Measurements from ENCODE around the gene GRHL1.

The GRHL1 gene

DNA sequence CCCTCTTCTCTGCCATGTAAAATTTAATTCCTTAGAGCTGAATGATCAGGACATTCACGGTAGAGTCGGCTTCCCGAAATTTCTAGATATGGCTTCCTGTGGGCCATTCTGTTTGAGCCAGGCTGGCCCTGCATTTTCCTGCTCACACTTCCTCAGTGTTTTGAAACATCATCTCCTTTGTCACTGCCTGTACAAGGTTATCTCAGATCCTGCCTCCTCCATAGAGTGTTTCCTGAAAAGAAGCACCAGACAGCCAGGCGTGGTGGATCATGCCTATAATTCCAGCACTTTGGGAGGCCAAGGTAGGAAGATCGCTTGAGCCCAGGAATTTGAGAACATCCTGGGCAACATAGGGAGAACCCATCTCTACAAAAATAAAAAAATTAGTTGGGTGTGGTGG is 43.6 kb downstream of the GRHL1 start:
- DNase-seq = no peak

DNA sequence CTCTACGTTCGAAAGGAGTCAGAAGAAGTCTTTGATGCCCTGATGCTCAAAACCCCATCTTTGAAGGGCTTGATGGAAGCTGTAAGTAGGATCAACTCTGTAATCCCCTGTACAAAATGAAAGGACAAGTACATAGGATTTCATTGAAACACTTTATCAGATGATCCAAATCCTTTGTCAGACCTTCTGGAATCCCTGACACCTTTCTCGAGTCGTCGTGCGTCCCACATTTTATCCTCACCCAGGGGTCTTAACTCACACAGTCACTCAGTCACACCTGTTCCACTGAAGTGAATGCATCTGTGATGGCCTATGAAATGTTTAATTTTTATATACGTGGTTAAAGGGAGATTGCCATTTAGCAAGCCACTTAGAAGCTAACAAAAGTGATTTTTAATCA is 44.8 kb downstream of the GRHL1 start:
- DNase-seq = no peak

DNA sequence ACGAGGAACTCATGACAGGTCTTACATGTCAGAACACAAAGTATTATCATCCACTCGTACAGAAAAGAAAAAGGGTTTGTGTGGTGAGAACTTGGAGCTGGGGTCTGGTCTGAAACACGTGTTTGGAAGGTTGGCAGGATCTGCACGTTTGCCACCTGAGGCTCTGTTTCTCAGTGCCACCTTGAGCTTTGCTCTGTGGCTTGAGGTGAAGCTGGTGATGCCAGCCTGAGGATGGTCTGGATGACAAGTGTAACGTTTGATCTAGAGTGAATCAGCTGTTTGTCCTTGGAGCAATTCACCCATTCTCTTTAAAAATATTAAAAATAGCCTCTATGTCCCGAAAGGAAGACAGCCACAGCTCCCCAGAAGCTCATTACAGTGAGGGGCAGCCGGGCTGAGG is 46.4 kb downstream of the GRHL1 start:
- no peak for DNase-seq

DNA sequence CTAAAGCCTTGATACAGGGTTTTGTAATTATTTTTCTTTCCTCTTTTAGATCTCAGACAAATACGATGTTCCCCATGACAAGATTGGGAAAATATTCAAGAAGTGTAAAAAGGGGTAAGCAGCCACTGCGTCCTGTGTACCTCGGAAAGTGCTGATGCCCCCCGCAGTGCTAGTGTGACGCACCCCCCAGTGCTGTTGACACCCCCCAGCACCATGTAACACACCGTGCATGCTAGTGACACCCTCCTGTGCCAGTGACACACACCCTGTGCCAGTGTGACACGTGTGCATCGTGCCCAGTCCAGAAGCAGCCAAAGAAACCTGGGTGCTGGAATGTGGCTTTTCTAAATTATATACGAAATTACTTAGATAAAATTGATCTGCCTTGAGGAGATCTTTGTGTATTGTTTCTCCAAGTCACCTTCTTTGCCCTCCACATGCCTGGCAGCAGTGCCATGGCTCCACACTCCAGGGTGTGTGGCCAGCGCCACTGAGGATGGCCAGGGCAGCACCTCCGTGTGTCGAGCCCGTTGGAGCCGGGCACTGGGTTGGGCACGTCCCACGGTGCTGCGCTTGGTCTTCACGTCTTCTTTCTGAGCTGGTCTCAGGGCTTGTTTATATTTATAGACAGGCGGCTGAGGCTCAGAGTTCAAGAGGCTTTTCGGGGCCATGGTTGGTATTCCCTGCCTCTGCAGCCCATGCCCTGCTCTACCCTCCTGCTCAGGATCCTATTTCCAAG is 47.6 kb downstream of the GRHL1 start:
- DNase-seq = no peak

DNA sequence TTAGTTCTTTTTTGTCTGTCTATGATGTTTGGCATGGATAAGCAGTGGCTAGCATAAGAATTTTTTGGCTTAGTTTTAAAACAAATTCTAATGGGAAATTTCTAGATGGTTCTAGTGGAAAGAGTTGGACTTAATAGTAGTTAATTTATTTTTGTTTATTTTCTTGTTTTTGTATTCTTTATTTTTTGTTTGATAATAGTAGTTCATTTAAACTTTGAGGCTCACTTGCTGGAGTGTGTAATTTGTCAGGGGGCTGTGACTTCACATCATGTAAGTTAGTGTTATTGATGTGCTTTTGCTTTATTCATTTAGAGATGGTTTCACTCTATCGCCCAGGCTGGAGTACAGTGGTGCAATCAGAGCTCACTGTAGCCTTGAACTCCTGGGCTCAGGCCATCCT is 48.2 kb downstream of the GRHL1 start:
- no peak for DNase-seq

DNA sequence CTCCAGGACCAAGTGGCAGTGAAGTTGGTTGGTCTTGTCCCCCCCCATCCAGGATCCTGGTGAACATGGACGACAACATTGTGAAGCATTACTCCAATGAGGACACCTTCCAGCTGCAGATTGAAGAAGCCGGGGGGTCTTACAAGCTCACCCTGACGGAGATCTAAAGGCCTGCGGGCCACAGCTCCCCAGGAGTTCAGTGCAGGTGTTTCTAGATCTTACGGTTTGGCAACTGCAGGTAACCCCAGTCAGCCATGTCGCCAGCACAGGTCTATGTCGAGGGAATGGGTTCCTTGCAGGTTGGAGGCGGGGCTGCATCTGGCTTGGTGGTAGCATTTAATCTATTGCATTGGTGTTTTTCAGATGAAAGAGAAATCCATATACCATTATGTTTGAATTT is 49.0 kb downstream of the GRHL1 start:
- no peak for DNase-seq

DNA sequence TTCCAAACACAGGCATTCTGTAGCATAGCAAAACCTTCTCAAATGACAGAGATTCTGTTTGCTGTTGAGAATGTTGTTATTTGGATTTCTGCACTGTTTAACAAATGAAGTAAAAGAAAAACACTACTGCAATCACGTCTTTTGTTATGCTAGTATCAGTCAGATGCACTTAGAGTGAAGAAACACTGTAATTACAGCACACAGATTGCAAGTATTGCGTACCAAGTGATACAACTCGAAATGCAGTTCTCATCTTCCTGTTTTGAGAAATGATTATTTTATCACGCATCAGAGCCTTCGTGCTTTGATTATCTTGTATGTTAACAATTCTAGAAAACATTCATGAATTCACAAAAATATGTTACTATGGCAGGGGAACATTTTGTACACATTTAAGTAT is 50.1 kb downstream of the GRHL1 start:
- DNase-seq = no peak

DNA sequence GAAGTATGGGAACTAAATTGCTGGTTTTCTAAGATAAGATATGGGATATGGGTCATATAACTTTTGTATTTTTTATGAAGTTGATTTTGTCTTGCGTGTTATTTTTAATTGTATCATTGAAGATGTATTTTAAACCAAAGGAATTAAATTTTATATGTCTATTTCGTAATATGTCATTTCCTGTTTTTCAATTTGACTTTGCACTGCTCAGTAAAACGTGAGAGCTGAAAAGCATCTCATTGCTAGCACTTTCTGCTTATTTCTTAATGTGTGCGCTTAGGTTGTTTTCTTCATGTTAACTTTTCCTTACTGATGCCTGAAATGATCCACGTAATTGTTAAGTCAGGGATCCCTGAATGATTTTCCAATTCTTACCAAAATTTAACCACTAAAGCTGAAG is 50.6 kb downstream of the GRHL1 start:
- DNase-seq = no peak

DNA sequence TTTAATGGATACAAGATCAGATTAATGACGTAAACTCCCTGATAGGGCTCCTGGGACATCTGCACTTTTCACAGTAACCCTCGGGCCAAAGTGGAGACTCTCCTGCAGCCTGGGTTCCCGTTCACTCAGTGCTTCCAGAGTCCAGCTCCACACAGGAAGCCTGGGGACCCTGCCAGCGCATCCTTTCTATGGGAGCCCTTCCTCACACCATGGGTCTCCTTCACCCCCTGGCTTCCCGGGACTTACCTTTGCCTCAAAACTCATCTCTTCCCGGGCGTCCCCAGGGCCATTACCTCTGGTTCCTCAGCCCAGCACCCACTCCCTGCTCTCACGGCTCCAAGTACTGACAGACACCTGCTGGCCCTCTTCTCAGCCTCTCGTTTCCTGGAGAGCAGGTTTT is 51.2 kb downstream of the GRHL1 start:
- no peak for DNase-seq

DNA sequence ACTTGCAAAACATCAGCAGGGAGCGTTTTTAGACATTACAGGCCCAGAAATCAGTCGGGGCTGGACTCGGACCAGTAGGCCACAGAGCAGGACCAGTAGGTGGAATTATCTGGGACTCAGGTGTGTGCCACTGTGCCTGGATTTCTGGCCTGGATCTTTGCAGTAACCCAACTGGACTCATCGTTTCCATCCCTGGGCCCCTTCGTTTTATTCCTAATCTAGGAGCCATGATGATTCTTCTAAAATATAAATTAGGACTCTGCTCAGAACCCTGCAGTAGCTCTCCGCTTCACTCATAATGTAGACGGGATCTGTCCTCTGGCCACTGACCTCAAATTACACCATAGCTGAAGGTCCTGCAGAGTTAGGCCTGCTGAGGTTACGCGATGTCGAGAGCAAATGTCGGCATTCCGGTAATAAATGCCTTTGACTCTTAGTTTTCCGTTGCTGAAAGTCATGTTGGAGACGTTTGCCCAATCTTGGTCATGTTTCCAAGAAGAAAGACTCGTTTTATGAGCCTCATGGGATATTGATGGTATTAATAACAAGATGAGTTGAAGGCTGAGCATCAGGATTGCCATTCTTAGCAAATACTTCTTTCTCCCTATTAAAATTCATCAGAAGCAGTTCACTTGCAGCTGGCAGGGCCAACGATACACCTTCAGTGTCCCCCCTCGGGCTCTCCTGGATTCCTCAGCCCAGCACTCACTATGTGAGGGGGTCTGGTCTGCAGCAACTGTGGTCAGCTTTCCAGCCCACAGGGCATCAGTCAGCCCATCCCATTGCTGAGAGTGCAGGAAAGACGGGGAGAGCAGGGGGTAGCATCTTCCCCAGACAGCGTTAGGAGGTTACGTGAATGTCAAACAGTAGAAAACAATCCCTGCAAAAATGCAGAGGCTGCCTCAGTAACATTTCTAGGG is 52.0 kb downstream of the GRHL1 start:
- no peak for DNase-seq

DNA sequence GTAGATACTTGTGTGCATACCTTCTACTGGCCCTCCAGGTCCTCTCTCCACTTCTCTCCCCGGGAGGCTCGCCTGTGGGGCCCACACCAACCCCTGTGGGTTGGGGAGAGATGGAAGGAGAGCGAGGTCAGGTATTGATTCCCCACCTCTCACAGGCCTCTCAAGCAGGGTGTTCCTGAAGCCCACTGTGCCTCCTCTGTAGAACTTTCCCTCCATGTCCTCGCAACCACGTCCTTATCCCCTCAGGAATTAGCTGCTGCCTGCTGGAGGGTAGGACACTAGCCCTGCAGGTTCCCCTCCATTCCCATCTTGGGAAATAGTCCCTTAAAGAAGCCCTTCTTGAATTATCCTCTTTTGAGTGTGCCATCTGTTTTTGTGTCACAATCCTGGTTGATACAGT is 52.9 kb downstream of the GRHL1 start:
- DNase-seq = no peak

DNA sequence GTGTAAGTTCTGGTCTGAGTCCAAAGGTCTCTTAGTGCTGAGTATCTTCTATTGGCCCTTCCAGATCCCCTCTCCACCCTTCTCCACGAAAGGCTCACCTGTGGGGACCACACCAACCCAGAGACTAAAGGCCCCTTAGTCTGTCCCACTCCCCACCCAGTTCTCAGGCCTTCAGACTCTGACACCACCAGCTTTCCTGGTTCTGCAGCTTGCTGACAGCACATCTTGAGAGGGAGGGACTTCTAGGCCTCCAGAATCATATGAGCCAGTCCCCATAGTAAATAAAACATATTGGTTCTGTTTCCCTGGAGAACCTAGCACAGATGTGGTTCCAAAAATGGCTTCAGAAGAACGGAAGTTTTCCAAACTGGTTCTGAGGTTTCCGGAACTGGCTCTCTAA is 53.3 kb downstream of the GRHL1 start:
- DNase-seq = no peak

DNA sequence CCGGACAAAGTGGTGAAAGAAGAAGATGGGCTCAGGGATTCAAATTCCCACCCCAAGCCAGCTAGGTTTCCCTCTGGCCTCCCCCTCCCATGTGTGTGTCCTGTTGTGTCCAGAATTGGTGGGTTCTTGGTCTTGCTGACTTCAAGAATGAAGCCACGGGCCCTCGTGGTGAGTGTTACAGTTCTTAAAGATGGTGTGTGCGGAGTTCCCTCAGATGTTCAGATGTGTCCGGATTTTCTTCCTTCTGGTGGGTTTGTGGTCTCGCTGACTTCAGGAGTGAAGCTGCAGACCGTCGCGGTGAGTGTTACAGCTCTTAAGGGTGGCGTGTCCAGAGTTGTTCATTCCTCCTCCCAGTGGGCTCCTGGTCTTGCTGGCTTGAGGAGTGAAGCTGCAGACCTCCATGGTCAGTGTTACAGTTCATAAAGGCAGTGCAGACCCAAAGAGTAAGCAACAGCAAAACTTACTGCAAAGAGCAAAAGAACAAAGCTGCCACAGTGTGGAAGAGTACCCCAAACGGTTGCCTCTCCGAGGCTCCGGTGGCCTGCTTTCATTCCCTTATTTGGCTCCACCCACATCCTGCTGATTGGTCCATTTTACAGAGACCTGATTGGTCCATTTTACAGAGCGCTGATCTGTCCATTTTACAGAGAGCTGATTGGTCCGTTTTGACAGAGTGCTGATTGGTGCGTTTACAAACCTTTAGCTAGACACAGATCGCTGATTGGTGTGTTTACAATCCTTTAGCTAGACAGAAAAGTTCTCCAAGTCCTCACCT is 54.2 kb downstream of the GRHL1 start:
- no peak for DNase-seq

DNA sequence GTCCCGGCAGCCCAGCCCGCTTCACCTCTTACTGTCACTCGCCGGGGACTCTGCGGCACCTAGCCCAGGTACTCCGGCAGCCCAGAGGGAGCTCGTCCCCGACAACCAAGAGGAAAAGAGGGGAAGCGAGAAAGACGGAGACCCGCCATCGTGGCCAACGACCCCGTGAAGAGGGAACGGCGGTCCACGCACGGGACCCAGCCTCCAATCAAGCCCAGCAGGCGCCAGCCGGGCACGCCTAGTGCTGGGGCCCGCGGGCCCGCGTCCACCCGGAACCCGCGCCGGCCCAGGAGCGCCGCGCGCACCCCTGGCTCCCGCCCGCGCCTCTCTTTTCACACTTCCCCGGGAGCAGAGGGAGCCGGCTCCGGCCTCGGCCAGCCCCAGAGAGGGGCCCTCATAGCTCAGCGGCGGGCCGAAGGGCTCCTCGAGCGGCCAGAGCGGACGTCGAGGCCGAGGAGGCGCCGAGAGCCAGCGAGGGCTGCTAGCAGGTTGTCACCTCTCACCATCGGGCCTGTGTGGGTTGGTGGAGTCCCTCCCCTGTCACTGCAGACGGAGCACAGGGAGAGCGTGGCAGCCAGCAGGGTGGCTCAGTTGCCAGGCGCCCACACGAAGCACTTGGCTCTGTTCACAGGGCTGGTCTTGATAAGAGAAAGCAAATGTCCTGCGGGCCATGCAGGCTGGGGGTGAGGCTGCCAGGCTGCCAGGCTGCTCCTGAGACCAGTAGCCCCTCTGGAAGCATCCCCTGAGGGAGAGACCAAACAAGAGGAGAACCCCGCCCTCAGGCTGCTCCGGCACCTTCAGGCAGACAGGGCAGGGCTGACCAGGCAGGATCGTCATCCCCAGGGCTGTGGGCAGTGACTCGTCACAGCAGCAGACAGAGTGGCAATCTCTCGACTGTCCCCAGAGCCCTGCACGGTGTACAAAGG is 55.0 kb downstream of the GRHL1 start:
- DNase-seq = peak; percentile 4

DNA sequence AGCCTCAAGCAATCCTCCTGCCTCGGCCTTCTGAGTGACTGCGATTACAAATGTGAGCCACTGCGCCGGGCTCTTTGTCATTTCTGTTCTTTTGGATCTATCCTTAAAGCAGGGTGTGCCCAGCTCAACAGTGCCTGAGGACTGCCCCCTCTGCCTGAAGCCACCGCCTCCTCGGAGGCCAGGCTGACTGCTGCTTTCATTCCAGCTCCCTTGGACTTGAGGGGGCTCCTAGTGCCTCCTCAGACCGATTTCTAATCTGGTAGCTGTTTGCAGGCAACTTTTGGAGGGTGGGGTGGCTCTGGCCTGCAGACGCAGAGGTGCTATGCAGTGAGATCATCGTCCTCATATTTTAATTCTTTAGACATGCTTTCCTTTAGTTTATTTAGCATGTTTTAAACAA is 55.9 kb downstream of the GRHL1 start:
- no peak for DNase-seq

DNA sequence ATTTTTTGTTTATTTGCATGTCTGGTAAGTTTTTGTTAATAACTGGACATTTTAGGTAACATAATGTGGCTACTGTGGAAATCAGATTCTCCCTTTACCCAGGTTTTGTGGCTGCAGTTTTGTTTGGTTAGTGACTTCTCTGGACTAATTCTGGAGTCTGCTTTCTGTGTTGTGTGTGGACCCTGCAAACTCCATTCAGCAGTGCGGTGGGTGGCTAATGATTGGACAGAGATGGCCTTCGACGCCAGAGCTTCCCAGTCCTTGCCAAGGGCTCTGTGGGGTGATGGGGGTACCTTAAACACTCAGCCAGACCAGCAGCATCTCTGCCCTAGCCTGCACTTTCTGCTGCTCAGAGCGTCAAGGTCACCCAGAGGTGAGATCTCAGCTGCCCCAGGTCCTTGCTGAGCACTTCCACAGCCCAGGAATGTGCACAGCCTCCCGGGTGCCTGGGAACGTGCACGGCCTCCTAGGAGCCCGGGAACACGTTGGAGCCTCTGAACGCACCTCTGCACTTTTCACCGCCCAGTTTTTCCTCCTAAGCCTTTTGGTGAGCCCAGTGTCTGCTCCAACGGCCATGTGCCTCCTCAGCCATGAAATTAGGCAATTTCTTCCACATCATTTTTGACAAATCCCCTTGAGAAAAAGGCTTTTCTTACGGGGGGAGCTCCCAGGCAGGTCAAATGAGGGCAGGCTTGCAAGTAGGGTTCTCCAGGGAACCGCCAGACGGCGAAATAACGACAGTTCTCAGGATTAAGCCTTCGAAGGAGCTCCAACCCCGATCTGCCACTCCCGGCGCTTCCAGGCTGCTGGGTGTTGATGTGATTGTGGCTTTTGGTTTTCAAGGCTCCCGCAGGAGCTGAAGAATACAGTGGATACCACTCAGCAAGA is 56.7 kb downstream of the GRHL1 start:
- no peak for DNase-seq

DNA sequence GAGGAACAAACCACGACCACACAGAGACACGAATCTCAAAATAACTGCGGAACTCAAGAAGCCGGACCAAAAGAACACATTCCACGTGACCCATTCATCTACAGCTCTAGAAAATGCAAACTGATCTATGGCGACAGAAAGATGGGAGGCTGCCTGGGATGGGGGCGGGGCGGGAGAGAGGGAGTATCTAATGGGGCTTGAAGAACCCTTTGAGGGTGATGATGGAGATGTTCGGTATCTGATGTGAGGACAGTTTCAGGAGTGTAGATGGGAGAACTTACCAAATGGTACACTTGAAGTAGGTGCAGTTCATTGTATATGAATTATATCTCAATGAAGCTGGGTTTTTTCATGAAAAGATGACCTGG is 57.3 kb downstream of the GRHL1 start:
- no peak for DNase-seq

DNA sequence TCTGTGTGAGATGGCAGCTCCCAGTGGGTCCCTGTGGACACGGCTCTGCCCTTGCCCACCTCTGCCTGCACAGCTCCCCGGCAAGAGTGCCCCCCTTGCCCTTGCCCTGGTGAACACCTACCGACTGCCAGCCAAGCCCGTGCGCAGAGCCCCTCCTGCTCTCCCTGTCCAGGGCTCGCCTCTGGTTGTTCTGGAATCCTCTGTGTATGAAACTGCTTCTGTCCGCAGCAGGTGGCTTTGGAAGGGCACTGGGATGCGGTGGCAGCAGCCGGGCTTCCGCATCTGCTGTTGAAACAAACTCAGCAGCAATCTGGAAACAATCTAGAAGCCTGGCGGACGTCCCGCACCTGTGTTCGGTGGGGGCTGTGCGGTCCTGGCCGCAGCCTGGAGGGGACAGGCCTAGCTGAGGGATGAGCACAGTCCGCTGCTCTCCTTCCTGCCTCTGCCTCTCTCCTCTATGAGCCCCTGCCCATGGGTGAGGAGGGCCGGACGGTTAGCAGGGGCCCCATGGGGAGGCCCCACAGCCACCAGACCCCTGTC is 57.8 kb downstream of the GRHL1 start:
- DNase-seq = no peak

DNA sequence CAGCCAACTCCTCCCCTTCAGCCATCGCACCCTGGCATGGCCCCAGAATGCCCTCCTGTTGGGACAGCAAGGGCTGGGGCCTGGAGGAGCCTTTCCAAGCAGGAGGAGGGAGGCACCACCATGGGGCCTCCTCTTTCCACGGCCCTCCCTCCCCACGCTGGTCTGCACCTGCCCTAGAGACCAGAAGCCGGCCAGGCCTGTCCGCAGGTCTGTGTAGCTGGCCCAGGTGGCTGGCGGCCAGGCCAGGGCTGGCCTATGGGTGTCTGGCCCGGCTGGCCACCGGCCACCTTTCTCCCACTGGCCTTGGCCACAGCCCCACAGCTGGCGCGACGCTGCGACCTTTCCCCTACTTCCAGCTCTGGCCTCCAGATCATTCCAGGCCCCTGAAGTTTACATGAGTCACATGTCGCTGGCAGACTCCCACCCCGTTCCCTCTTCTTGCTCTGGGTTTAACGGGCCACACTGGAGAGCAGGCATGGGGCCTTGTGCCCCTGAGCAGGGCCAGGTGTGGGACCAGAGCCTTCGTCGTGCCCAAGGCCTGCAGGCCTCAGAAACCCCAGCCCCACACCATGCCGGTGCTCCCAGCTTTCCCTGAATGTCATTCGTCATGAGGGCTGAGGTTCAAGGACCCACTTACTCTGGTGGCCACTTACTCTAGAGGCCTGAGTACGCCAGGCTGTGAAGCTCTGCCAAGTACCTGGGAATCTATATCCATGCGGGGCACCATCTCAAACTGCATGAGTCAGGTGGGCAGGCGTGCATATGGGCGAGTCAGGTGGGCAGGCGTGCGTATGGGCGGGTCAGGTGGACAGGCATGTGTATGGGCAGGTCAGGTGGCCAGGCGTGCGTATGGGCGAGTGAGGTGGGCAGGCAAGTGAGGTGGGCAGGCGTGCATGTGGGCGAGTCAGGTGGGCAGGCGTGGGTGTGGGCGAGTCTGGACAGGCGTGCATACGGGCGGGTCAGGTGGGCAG is 58.6 kb downstream of the GRHL1 start:
- no peak for DNase-seq
